ENCODE data around the gene CISD3.

CISD3 gene

DNA sequence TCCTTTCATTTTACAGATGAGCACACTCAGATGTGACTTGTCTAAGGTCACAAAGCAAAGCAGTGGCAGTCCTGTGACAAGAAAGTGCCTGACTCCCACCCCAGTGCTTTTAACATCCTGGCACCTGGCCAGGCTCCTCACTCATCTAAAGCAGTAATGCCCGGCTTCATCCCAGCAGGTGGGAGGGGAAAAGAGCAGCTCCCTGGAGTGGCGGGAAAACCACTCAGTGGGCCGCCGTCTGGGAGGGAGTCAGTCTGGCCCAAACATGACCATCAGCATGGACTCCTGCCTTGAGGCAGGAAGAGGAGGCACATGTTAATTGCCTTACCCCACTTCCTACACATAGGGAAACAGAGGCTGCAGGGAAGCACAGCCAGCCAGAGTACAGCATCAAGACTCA is 15.4 kb downstream of the CISD3 start:
- peak; percentile 80 for DNase-seq

- DNase-seq: no peak
Observed at GRCh38 chr17:38746004-38746848, 16.1 kb downstream of the CISD3 start.

DNA sequence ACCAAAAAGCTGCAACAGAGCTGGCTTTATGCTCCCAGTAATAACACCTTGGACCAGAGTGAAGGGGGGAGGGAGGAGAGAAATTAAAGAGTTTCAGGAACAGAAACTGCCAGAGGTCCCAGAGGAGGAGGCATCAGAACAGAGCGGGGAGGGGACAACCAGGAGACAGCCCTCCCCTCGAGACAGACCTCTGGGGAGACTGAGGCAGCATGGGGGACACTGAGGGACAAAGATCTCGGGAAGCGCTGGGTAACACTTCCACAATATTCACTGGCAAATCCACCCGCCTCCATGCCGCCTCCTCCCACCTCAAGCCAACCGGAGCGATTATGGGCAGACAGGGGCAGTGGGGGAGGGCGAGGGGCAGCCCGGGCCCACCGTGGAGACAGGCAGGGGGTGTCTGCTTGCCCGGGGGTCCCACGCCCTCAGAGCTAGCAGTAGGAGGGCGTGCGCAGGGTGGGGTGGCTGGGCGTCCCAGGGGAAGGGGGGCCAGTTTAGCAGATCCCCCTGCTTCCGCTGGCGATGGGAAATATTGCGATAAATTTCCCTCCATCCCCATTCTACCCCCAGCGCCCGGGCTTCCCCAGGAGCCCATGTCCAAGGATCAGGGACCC is 16.8 kb downstream of the CISD3 start:
- DNase-seq: no peak

DNA sequence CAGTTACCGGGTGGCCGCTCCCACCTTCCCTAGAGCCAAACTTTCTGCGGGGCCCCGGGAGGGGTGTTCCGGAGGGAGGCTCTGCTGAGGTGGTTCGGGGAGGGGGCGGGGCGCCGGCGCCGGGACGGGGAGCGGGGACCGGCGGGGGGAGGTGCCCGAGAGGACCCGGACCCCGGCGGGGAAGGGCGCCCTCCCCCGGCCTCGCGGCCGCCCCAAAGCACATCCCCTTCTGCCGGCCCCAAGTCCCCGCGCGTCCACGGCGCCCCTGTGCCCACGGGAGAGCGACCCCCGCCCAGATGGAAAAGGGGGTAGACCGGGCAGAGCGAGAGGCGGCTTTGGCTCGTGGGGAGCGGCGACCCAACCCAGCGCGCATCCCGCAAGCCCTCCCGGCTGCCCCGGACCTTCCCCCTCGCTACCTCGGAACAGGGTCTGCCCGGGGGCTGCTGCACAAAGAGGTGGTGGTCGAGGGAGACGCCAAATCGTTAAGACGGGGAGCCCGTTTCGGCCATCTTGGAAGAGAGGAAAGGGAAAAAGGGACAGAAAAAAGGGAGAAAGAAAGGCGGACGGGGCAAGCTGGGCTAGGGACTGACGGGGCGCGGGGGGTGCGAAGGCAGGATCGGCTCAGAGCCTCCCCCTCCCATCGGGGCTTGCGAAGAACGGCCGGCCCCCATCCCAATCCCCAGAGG is 17.5 kb downstream of the CISD3 start:
- DNase-seq: no peak

DNA sequence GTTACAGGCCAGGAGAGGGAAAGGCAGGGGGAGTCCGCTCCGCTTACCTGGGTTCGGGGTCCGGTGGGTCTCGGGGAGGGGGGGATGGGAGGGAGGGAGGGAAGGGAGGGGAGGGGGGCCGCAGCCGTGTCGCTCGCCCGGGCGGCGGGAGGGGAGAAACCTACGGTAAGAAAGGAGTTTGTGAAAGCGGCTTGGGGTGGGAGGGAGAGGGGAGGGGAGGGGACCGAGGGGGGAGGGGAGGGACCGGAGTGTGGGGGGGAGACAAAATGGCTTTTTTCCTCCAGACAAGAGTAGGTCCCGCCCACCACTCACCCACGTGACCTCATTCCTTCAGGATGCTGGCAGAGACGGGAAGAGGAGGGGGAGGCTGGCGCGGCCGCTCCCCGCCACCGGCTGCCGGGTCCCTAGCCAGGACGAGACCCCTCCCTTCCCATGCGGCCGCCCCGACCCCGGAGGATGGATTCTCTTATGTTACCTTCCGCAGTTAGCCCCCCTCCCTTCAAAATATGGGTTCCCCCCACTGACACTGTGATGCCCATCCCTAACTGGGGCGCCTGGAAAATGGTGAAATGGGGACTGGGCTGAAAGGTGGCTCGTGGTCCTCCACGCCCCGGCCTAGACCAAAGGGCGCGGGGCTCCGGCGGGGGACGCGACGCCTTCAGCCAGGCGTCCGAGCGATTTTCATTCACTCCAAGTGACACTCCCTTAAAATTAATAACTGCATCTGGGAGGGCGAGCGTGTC is 18.2 kb downstream of the CISD3 start, which contains the start of gene PCGF2:
TSS of gene PCGF2 (minus strand) at position 188 of the 743 bp plus-strand sequence. CDS start 7,934 bp downstream, outside the sequence.
- DNase-seq: peak; percentile 88

DNA sequence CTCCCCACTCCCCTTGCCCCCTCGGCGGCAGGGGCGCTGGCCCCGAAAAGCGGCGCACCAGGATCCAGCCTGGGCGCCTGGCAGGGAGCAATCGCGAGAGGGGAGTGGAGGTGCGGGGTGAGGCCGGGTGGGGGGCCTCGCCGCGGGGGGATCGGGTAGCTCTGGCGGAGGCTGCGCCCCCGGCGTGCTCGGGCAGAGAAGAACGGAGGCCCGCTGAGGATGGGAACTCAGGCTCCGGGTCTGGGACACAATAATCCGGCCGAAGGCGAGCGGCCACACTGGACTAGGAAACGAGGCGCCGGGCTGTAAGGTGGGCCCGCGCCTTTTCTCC is 18.7 kb downstream of the CISD3 start:
- no peak for DNase-seq

DNA sequence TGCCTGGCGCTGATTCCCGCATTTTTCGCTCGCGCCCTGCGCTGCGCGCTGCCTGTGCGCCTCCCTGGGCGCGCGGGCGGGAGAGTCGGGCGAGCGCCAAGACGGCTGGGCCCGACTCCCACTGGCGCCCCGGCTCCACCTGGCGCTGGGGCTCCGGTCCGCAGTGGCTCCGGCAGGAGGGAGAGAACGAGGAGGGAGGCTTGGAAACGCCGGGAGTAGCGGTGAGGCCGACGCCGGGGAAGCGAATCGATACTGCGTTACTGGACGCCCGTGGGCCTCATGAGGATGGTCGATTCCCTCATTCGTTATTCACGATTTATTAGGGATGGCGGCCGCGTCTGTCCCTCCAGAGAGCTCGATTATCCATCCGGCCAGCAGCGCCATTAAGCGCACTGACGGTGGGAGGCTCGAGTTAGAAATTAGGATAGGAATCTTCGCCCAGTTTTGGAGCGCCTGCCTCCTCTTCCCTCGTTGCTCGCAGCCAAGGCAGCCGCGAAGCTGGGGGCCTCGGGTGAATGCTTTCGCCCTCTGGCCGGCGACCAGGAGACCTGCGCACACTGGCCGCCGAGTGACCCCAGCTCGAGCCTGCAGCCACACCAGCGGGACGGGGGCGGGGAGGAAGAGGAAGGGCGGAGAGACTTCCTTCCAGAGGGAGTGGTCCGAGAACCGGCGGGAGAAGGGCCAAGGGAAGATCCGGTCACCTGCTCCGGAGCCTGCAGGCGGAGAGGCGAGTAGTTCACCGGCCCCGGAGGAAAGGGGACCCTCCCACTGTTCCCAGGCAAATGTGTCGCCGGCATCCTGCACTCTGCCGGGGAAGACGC is 19.3 kb downstream of the CISD3 start:
- DNase-seq: peak; percentile 85

DNA sequence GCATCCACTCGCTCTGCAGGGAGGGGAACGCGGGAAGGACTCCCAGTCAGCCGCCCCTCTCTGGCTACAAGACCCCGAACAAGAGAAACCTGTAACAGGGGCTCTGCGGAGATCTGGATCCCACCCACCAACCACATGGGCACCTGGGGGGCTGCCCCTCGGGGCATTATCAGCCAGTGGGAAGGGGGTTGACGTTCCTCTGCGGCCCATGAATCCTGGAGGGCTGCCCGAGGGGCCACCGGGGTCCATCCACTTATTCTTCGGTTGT is 19.8 kb downstream of the CISD3 start:
- DNase-seq: no peak

DNA sequence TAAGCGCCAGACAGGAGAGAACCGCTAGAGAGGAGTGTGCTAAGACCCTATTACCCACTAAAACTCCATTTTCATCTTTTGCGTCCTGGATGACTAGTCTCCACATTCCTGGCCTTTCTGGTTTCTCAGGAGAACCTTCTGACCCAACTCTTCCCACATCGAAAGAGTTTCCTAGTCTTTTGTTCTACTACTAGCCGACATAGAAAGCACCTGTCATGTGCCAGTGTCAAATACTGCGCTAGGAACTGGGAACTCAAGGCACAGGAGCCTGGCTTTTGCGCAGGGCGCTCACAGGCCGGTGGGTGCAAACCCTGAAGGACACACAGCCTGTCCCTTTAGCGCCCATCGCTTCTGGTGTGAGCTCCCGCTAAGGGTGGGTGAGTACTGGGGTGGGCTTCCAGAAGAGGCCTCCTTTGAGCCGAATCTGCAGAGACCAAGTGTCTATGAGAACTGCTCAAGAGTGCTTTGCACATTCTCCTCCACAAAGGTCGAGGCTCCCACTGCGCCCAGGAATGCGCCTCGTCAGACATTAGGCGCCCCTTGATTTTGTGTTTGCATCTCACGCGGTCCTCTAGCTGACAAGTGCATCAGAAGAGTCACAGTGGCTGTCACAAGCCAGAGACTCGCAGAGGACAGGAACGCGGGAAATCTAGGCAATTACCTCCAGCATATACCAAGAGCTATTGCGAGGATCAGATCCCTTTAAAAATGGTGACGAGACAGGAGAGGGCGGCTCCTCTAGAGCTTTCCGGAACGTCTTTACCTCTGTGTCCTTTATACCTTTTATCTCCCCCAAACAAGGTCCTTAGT is 20.4 kb downstream of the CISD3 start:
- no peak for DNase-seq

DNA sequence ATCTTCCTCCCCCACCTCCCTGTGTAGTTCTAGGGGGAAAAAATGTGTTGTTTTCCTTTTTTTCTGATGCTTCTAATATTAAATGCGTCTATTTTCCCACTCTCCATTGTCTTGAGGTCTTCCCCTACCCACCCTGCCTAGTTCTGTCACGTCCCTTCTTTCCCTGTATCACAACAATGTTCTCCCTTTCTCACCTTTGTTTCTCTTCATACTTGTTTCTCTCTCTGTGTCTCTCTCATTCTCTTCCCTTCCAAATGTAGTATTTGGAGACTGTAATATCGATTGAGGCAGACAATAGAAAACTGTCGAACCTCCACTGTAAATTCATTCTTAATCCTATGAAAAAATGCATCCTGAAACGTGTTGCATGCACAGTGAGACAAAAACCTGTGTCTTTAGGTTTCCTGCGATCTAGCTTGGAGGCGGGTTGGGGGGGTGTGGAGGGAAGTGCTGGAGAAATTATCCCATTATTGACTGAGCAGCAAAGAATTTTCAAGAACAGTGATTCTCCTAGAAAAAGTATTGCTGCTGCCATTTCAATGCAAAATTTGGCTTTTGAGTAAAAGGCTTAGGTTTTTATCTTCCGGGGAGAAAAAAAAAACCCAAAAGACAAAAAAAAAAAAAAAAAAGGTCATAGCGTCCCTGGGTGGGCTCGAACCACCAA is 21.1 kb downstream of the CISD3 start:
- DNase-seq: no peak

GRCh38 chr17:38751808-38752307 is 21.7 kb downstream of the CISD3 start:
- peak; percentile 75 for DNase-seq

DNA sequence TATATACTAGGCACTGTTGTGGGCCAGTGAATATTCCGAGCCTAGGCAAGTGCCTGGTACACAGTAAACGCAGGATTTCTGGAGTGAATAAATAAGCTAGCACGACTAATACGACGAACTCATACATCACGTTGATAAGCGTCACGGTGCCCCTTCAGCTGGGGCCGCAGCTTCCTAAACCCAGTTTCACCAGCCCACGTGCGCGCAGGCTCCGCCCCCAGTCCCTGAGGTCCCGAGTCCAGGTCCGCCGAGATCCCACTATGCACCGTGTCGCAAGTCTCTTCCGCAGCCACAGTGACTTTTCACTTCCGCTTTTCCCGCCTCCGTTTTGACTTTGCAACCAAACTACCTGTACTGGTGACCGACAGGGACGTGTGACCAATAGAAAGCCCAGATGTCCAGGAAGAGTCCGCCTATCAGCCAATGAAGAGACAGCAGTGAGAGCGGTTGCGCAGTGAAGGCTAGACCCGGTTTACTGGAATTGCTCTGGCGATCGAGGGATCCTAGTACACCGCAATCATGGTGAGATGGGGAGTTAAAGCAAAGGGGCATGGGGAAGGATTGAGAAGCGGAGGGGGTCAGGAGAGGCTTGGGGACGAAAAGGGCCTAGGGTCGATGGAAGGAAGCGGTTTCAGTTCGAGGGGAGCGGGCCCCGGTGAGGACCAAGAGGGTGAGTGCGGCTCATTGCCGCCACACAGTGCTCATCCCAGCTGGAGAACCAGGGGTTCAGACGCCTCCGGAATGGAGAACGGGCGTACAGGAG is 22.3 kb downstream of the CISD3 start, which contains the start of gene PSMB3:
TSS of gene PSMB3 (plus strand) at position 434 of the 763 bp plus-strand sequence. CDS start at position 520, 86 bp downstream.
- DNase-seq: peak; percentile 95

GRCh38 chr17:38753071-38753506 is 22.9 kb downstream of the CISD3 start:
- no peak for DNase-seq

DNA sequence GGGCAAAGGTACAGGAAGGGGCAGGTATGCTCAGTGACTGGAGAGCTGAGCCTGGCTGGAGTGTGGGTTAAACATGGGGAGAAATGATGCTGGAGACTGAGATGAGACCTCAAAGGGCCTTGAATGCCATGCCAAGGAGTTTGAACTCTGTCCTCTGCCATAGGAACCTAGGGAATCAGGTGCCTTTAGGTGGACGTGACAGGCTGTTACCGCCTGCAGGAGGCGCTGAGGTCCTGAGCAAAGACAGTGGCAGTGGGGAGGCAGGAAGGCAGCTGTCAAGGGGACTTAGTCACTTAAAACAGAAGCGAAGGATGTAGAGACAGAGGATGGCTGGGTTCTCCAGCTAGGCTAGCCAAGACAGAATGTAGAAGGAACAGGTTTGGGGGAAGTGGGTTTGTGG is 31.5 kb downstream of the CISD3 start:
- DNase-seq: no peak

- no peak for DNase-seq
Observed at GRCh38 chr17:38762231-38762630, 32.1 kb downstream of the CISD3 start.

- no peak for DNase-seq
Observed at GRCh38 chr17:38766341-38766740, 36.2 kb downstream of the CISD3 start.

DNA sequence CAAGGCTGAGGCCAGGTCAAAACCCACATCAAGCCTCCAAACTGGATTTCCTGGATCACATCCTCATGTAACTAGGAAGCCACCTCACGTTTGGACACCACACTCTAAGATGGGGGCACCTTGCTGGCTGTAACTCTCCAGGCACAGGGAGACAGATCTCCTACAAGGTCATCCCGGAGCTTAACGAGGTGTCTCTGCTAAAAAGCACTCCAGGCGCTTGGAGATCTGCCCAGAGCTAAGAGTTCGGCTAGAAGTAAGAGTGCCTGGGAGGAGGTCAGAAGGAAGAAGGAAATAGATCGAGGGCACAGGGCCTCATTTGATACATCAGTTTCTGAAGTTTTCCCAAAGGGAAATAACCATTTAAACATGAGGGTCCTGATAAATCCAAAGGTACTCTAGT is 38.3 kb downstream of the CISD3 start:
- DNase-seq: no peak

DNA sequence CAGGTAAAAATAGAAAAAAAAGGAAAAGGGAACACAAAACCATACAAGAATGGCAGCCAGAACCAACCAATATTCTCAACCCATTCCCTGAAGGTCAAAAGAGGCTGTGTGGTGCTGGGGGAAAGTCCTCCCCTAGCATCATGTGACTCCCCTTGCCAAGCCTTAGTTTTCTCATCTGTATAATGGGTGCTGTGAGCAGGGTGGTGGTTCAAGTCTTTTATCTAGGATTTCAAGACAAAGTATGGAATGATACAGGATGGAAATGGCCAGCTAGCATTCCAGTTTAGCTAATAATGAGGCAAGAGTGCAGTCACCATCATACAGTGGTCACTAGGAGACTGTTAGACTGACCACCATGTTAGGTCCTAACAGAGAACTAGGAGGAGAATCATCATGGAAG is 43.1 kb downstream of the CISD3 start:
- DNase-seq: no peak

GRCh38 chr17:38777641-38778250 is 47.6 kb downstream of the CISD3 start:
- no peak for DNase-seq

All from NCI-H510A (cell line).